ENCODE data around the gene BAG3.

DNA sequence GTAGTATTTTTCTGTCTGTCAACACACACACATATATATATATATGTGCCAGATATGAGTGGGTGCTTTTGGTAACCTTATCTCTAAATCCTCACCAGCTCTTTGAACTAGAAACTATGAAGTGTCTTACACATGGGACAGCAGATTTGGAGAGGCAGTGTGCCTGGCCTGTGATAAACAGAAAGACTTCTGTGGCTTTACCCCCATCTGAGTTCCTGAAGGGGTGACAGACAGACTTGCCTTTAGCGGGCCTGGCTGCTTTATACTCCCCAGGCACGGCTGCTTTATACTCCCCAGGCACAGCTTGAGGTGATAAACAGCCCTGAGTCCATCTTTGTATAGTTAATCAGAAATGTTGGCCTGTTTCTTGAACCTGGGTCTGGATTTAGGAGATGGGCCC is 5.6 kb downstream of the BAG3 start:
- TF ChIP-seq, protein P1, sequence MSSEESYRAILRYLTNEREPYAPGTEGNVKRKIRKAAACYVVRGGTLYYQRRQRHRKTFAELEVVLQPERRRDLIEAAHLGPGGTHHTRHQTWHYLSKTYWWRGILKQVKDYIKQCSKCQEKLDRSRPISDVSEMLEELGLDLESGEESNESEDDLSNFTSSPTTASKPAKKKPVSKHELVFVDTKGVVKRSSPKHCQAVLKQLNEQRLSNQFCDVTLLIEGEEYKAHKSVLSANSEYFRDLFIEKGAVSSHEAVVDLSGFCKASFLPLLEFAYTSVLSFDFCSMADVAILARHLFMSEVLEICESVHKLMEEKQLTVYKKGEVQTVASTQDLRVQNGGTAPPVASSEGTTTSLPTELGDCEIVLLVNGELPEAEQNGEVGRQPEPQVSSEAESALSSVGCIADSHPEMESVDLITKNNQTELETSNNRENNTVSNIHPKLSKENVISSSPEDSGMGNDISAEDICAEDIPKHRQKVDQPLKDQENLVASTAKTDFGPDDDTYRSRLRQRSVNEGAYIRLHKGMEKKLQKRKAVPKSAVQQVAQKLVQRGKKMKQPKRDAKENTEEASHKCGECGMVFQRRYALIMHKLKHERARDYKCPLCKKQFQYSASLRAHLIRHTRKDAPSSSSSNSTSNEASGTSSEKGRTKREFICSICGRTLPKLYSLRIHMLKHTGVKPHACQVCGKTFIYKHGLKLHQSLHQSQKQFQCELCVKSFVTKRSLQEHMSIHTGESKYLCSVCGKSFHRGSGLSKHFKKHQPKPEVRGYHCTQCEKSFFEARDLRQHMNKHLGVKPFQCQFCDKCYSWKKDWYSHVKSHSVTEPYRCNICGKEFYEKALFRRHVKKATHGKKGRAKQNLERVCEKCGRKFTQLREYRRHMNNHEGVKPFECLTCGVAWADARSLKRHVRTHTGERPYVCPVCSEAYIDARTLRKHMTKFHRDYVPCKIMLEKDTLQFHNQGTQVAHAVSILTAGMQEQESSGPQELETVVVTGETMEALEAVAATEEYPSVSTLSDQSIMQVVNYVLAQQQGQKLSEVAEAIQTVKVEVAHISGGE (tag by site-specific recombination; conservative IDR thresholded peaks at IDR 0.05; ENCODE audit: low read depth) = no peak
- TF ChIP-seq SCRT2 (tag by site-specific recombination; IDR thresholded peaks at IDR 0.05) (no peak), ZNF555 (tag by site-specific recombination; conservative IDR thresholded peaks at IDR 0.05) (no peak)
- TF ChIP-seq, protein P2, sequence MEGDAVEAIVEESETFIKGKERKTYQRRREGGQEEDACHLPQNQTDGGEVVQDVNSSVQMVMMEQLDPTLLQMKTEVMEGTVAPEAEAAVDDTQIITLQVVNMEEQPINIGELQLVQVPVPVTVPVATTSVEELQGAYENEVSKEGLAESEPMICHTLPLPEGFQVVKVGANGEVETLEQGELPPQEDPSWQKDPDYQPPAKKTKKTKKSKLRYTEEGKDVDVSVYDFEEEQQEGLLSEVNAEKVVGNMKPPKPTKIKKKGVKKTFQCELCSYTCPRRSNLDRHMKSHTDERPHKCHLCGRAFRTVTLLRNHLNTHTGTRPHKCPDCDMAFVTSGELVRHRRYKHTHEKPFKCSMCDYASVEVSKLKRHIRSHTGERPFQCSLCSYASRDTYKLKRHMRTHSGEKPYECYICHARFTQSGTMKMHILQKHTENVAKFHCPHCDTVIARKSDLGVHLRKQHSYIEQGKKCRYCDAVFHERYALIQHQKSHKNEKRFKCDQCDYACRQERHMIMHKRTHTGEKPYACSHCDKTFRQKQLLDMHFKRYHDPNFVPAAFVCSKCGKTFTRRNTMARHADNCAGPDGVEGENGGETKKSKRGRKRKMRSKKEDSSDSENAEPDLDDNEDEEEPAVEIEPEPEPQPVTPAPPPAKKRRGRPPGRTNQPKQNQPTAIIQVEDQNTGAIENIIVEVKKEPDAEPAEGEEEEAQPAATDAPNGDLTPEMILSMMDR (tag by site-specific recombination; IDR thresholded peaks at IDR 0.05) = no peak

All from HEK293 (cell line).